ENCODE measurements around the gene ADAMTS10. TPM values are rescaled to one million over a fixed set of nuclear protein-coding genes. Genes with fewer than 3 reads are reported as not detected.

ADAMTS10 gene
- total RNA-seq = 12.0 and 24.2 TPM in 2 replicates

DNA sequence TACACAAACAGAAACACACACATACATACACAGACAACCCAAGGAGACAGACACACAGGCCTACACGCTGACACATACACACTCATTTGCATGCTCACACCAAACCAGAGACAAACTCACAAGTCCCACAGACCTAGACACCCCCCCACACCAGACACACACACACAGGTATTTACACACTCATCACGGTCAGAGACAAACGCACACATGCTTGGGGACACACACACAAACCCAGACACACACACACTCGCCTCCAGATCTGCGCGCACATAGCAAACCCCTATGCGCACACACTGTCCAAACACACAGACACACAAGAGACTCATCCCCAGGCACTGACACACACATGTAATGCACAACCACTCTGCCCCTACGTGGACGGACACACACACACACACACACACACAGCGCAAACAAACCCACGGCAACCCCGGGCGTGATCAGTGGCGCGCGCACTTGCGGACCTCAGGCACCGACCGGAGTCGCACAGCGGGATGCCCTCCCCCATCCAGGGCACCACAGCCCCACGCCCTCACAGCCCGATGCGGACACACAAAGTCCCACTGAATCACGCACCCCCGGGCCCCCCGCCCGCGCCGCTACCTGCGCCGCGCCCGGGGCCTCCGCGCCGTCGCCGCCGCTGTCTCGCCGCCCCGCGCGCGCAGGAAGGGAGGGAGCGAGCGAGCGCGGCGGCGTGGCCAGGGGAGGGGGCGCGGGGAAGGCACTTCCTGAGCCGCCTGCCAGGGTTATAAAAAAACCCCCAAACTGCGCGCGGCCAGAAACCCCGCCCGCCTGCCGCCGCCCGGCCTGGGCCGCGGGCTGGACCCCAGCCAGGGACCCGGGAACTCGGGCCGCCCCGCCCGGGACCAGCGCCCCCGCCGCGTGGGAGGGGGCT is at the start of gene ADAMTS10:
Gene ADAMTS10 (minus strand): TSS at position 675 of the 895 bp plus-strand sequence. CDS start 5,005 bp downstream, outside the sequence.

DNA sequence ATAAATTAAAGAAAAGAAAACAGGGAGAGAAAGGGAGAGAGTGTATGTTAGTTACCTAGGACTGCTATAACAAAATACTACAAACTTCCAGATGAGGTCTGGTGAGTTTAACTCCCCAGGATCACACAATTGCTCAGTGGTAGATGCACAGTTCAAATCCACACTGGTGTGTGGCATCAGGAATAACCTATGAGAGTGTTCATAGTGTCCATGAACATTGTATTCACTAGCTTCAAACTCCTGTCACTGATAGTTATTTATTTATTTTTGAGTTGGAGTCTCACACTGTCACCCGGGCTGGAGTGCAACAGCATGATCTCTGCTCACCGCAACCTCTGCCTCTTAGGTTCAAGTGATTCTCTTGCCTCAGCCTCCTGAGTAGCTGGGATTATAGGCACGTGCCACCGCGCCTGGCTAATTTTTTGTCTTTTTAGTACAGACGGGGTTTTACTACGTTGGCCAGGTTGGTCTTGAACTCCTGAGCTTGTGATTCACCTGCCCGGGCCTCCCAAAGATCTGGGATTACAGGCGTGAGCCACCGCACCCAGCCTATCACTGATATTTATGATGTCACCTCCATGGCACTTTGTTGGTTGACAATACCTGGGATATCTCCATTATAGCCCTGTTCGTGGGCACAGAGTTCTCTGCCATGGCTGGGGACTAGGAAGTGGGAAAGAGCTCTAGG is 19.6 kb upstream of the ADAMTS10 start, which contains the start of gene NFILZ:
Gene NFILZ (plus strand): TSS at position 638 of the 688 bp plus-strand sequence. CDS start 46,133 bp downstream, outside the sequence.

DNA sequence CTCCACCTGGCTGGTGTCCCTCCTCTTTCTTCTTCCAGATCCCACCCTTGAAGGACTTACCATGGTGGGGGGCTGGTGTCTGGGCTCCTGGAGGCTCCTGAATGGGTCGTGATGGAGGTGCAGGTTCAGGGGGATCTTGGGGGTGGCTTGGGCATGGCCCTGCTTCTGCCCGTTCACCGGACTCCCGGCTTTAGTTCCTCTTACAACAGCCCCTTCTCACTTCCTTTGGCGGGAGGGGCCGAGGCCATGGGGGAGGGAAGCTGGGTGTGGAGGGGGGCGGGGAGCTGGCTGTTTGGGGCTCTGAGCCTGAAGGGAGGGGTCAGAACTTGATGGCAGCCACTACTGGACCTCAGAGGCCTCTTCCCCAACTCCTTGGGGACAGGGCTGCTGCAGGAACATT is 33.3 kb downstream of the ADAMTS10 start, which contains the start of gene MYO1F:
Gene MYO1F (minus strand): TSS at position 196 of the 400 bp plus-strand sequence. CDS start 133 bp downstream, at position 63.

Other genes starting within 250 kb of the ADAMTS10 start
- 1.2 and 1.7 TPM in 2 replicates for gene ANGPTL4, start 246.6 kb downstream of the ADAMTS10 start, total RNA-seq
- gene RAB11B, start 220.4 kb downstream of the ADAMTS10 start, total RNA-seq = 63.0 and 81.0 TPM in 2 replicates
- gene MARCHF2, start 197.4 kb downstream of the ADAMTS10 start, total RNA-seq = 87.9 and 103 TPM in 2 replicates
- 53.4 and 58.2 TPM in 2 replicates for gene HNRNPM, start 165.7 kb downstream of the ADAMTS10 start, total RNA-seq
- gene PRAM1, start 108.1 kb downstream of the ADAMTS10 start, total RNA-seq = not detected in 2 replicates
- 3.1 and 3.2 TPM in 2 replicates for gene ZNF414, start 96.5 kb downstream of the ADAMTS10 start, total RNA-seq
- 0.13 and 0.19 TPM in 2 replicates for gene MYO1F, start 33.3 kb downstream of the ADAMTS10 start, total RNA-seq
- gene NFILZ, start 19.9 kb upstream of the ADAMTS10 start, total RNA-seq = not detected in 2 replicates
- not detected in 2 replicates for gene ACTL9, start 88.1 kb upstream of the ADAMTS10 start, total RNA-seq
- not detected in 2 replicates for gene OR2Z1, start 110.9 kb upstream of the ADAMTS10 start, total RNA-seq
- gene ZNF558, start 221.6 kb upstream of the ADAMTS10 start, total RNA-seq = 12.9 and 14.1 TPM in 2 replicates
- gene MBD3L1, start 221.7 kb upstream of the ADAMTS10 start, total RNA-seq = not detected in 2 replicates

Measured in aortic smooth muscle cell (primary cell).